HEK293 (cell line): Measurements from ENCODE around the gene CRACR2A.

Experiments used
- CTCF ChIP-seq: fragments of 450-650 bp; formaldehyde crosslinking; IDR thresholded peaks from 2 replicates; pipeline ENCODE4 v1.5.1; 2016; ENCODE audit warnings: missing biosample characterization, missing genetic modification characterization
- KLF9 ChIP-seq: fragments of 450-650 bp; formaldehyde crosslinking; IDR thresholded peaks from 2 replicates; pipeline ENCODE4 v1.5.1; 2016; ENCODE audit warnings: missing biosample characterization, missing genetic modification characterization, low read depth
- ZBTB7A ChIP-seq: fragments of 450-650 bp; formaldehyde crosslinking; IDR thresholded peaks from 2 replicates; pipeline ENCODE4 v1.5.1; 2016; ENCODE audit warnings: low read depth, missing biosample characterization, missing genetic modification characterization
- ZNF114 ChIP-seq: fragments of 450-650 bp; formaldehyde crosslinking; IDR thresholded peaks from 2 replicates; pipeline ENCODE4 v1.5.0; 2017; ENCODE audit warnings: missing biosample characterization, missing genetic modification characterization
- ZNF214 ChIP-seq: fragments of 450-650 bp; formaldehyde crosslinking; IDR thresholded peaks from 2 replicates; pipeline ENCODE4 v1.5.1; 2017; ENCODE audit warnings: missing biosample characterization, mild to moderate bottlenecking, missing genetic modification characterization, borderline replicate concordance
- ZNF366 ChIP-seq: fragments of 450-650 bp; formaldehyde crosslinking; conservative IDR thresholded peaks from 2 replicates; pipeline ENCODE4 v1.5.1; 2016; ENCODE audit warnings: missing biosample characterization, missing genetic modification characterization

GRCh38 chr12:3750616-3751015 lies 2.3 kb downstream of the CRACR2A start:
- TF ChIP-seq ZNF214 (tag by site-specific recombination): no peak
- no peak for TF ChIP-seq CTCF (tag by site-specific recombination)
- no peak for TF ChIP-seq ZNF366 (tag by site-specific recombination)
- no peak for TF ChIP-seq ZBTB7A (tag by site-specific recombination)
- no peak for TF ChIP-seq ZNF114 (tag by site-specific recombination)
- no peak for TF ChIP-seq KLF9
